Subcutaneous adipose tissue (tissue), 4 donors: ENCODE results near the gene RASSF4. TPM values are rescaled to one million over a fixed set of nuclear protein-coding genes. Genes with fewer than 3 reads are reported as not detected.

Experiments used
- CTCF ChIP-seq: fragments of 450-650 bp; IDR thresholded peaks from one replicate; pipeline ENCODE4 v1.5.1; 2016; ENCODE audit warnings: low read depth, mild to moderate bottlenecking, control low read depth, antibody characterized with exemption, moderate library complexity
- total RNA-seq, 4 donors: library from RNA; depleted of rRNA; stranded (reverse); fragments of >200 nt; gene quantifications; one replicate each; pipeline ENCODE4 v1.1.0, GENCODE V29; 2016

RASSF4 gene
- total RNA-seq, 4 donors from 2014 or later = 81.0 to 346 (median 156) TPM

GRCh38 chr10:44976352-44977198 is 17.0 kb downstream of the RASSF4 start:
- no peak for TF ChIP-seq CTCF

- TF ChIP-seq CTCF = no peak
Observed at GRCh38 chr10:44977287-44978212, 17.9 kb downstream of the RASSF4 start.

- TF ChIP-seq CTCF = no peak
Observed at GRCh38 chr10:44978213-44978569, 18.6 kb downstream of the RASSF4 start.

GRCh38 chr10:44978570-44979280 is 19.1 kb downstream of the RASSF4 start, which contains the start of gene DEPP1:
Gene DEPP1, minus strand, starts transcription at chr10:44978809. Its CDS starts 779 bp downstream, at chr10:44978030.
- no peak for TF ChIP-seq CTCF

GRCh38 chr10:44979281-44980191 is 19.9 kb downstream of the RASSF4 start:
- TF ChIP-seq CTCF = no peak

GRCh38 chr10:44980309-44981171 is 20.9 kb downstream of the RASSF4 start:
- no peak for TF ChIP-seq CTCF
